ENCODE data around the gene JMY.

The JMY gene

DNA sequence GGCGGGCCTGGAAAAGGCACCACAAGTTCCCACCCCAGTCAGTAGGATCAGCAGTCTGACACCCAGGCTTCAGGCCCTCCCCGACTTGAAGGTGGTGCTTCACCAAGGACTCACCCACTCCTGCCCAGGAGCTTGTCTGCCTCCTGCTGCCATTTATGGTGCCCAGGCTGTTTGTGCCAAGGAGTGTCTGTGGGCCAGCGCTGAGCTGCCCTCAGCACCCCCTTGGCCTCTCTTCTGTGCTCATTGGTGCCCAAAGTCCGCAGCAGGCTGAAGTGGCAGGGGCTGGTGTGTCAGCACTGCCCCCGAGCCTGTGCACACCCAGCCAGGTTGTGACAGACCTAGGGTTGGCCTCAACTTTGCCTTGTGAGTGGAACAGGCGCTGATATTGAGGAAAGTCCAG lies 23.5 kb downstream of the JMY start:
- CTCF ChIA-PET, result no interaction called here
- POLR2A ChIA-PET, result interaction anchor here (0.8 kb wide), 1 partner anchor 254 kb away, joined by 3 read pairs; the partner anchor contains the start of gene HOMER1
- TF ChIP-seq SUZ12 (IDR thresholded peaks at IDR 0.05) (no peak), ARNT (IDR thresholded peaks at IDR 0.05) (no peak), ELF4 (IDR thresholded peaks at IDR 0.05) (no peak), L3MBTL2 (conservative IDR thresholded peaks at IDR 0.05) (no peak), LEF1 (IDR thresholded peaks at IDR 0.05; ENCODE audit: borderline replicate concordance) (no peak), SP1 (IDR thresholded peaks at IDR 0.05) (no peak), BHLHE40 (IDR thresholded peaks at IDR 0.05; ENCODE audit: borderline replicate concordance) (no peak), HDGF (IDR thresholded peaks at IDR 0.05; ENCODE audit: borderline replicate concordance) (no peak), FOXM1 (IDR thresholded peaks at IDR 0.05; ENCODE audit: borderline replicate concordance) (no peak), CTBP1 (IDR thresholded peaks at IDR 0.05; ENCODE audit: borderline replicate concordance) (no peak)
- TF ChIP-seq, protein P1, sequence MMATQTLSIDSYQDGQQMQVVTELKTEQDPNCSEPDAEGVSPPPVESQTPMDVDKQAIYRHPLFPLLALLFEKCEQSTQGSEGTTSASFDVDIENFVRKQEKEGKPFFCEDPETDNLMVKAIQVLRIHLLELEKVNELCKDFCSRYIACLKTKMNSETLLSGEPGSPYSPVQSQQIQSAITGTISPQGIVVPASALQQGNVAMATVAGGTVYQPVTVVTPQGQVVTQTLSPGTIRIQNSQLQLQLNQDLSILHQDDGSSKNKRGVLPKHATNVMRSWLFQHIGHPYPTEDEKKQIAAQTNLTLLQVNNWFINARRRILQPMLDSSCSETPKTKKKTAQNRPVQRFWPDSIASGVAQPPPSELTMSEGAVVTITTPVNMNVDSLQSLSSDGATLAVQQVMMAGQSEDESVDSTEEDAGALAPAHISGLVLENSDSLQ (IDR thresholded peaks at IDR 0.05), result no peak
- DNase-seq (ENCODE audit: extremely low spot score), result no peak

DNA sequence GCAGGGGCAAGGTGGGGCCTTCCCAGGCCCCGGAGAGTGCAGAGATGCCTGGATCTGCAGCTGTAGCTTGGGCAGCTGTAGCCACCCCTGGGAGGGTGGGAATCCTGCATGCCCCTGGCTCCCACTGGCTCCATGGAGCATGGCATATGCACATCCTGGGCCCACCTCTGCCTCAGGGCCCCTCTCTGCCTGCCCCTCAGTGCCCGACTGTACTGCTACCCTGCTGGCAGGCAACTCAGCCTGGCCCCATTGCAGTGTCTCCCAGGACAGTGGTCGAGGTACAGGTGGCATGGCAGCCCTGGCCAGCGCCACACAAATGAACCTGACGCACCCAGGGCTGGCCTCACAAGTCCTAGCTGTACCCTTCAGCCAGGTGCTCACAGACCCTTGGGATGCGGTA lies 23.9 kb downstream of the JMY start:
- CTCF ChIA-PET, result interaction anchor here (0.7 kb wide), 1 partner anchor 239 kb away, joined by 3 read pairs; no protein-coding TSS in a partner anchor
- POLR2A ChIA-PET, result no interaction called here
- no peak for DNase-seq (ENCODE audit: extremely low spot score)
- TF ChIP-seq, protein P1 (IDR thresholded peaks at IDR 0.05), result no peak
- no peak for TF ChIP-seq FOXM1 (IDR thresholded peaks at IDR 0.05; ENCODE audit: borderline replicate concordance)
- TF ChIP-seq FOXA1 (IDR thresholded peaks at IDR 0.05), result no peak
- no peak for TF ChIP-seq HDGF (IDR thresholded peaks at IDR 0.05; ENCODE audit: borderline replicate concordance)
- no peak for TF ChIP-seq ELF4 (IDR thresholded peaks at IDR 0.05)
- TF ChIP-seq ARNT (IDR thresholded peaks at IDR 0.05), result no peak
- no peak for TF ChIP-seq BHLHE40 (IDR thresholded peaks at IDR 0.05; ENCODE audit: borderline replicate concordance)
- no peak for TF ChIP-seq SUZ12 (IDR thresholded peaks at IDR 0.05)
- TF ChIP-seq ZNF384 (IDR thresholded peaks at IDR 0.05), result no peak
- no peak for TF ChIP-seq NFRKB (IDR thresholded peaks at IDR 0.05)
- no peak for TF ChIP-seq CTBP1 (IDR thresholded peaks at IDR 0.05; ENCODE audit: borderline replicate concordance)
- TF ChIP-seq FOXK2 (IDR thresholded peaks at IDR 0.05), result no peak
- no peak for TF ChIP-seq SP1 (IDR thresholded peaks at IDR 0.05)
- no peak for TF ChIP-seq LEF1 (IDR thresholded peaks at IDR 0.05; ENCODE audit: borderline replicate concordance)
- TF ChIP-seq TARDBP (IDR thresholded peaks at IDR 0.05), result no peak
- no peak for TF ChIP-seq L3MBTL2 (conservative IDR thresholded peaks at IDR 0.05)

DNA sequence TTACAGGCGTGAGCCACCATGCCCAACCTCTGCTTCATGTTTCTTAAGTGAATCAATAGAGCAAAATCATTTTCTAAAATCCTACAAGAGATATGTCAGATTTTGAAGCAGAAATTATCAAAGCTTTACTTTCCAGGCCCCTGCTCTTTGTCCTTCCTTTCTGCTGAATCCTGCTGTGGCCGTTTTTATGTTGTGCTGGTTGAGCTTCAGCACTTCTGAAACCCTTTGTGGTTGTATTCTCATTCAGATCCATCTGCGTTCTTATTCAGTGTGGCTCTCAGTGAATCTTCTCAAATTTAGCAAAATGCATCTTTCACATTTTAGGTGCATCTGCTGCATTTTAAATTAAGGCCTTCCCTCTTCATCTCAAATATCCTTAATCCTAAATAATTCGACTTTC lies 26.0 kb downstream of the JMY start:
- DNase-seq (ENCODE audit: extremely low spot score), result no peak
- ChIA-PET CTCF (no interaction called here), POLR2A (no interaction called here)
- TF ChIP-seq FOXM1 (IDR thresholded peaks at IDR 0.05; ENCODE audit: borderline replicate concordance) (no peak), FOXK2 (IDR thresholded peaks at IDR 0.05) (no peak), ELF4 (IDR thresholded peaks at IDR 0.05) (no peak), HDGF (IDR thresholded peaks at IDR 0.05; ENCODE audit: borderline replicate concordance) (no peak), CTBP1 (IDR thresholded peaks at IDR 0.05; ENCODE audit: borderline replicate concordance) (no peak), TARDBP (IDR thresholded peaks at IDR 0.05) (no peak), SUZ12 (IDR thresholded peaks at IDR 0.05) (no peak), NFRKB (IDR thresholded peaks at IDR 0.05) (no peak), ZNF384 (IDR thresholded peaks at IDR 0.05) (no peak), L3MBTL2 (conservative IDR thresholded peaks at IDR 0.05) (no peak), BHLHE40 (IDR thresholded peaks at IDR 0.05; ENCODE audit: borderline replicate concordance) (no peak), SP1 (IDR thresholded peaks at IDR 0.05) (no peak), ARNT (IDR thresholded peaks at IDR 0.05) (no peak), LEF1 (IDR thresholded peaks at IDR 0.05; ENCODE audit: borderline replicate concordance) (no peak), FOXA1 (IDR thresholded peaks at IDR 0.05) (no peak)
- TF ChIP-seq, protein P1 (IDR thresholded peaks at IDR 0.05), result no peak

DNA sequence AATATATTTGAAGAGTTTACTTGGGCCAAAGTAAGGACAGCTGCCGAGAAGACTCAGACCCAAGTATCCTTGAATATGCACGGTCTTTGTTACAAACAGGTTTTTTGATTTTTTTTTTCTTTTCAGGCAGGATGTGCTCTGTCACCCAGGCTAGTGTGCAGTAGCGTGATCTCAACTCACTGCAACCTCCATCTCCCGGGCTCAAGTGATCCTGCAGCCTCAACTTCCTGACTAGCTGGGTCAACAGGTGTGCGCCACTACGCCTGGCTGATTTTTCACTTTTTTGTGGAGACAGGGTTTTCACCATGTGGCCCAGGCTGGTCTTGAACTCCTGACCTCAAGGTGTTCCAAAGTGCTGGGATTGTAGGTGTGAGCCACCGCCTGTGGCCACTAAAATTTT lies 27.4 kb downstream of the JMY start:
- CTCF ChIA-PET, result no interaction called here

DNA sequence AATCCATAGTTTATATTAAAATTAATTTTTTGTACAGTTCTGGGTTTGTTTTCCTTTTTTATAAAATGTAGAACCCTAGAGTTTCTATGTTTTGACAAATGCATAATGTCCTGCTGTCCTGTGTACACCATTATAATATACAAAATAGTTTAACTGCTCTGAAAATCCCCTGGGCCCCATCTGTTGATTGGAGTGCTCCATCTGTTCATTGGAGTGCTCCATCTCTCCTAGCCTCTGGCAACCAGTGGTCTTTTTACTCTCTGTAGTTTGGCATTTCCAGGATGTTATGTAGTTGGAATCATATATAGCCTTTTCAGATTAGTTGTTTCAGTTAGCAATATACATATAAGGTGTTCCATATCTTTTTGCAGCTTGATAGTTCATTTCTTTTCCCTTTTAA lies 31.2 kb downstream of the JMY start:
- POLR2A ChIA-PET, result interaction anchor here (1.3 kb wide), 1 partner anchor 247 kb away, joined by 3 read pairs; the partner anchor contains the start of gene HOMER1
- CTCF ChIA-PET, result no interaction called here
- no peak for DNase-seq (ENCODE audit: extremely low spot score)
- TF ChIP-seq, protein P1 (IDR thresholded peaks at IDR 0.05), result no peak

More for the DNA sequence above, 27.4 kb downstream of the JMY start:
- POLR2A ChIA-PET, result no interaction called here
- TF ChIP-seq HDGF (IDR thresholded peaks at IDR 0.05; ENCODE audit: borderline replicate concordance), result no peak
- TF ChIP-seq NFRKB (IDR thresholded peaks at IDR 0.05), result no peak
- TF ChIP-seq ZNF384 (IDR thresholded peaks at IDR 0.05), result no peak
- no peak for TF ChIP-seq FOXK2 (IDR thresholded peaks at IDR 0.05)
- no peak for TF ChIP-seq BHLHE40 (IDR thresholded peaks at IDR 0.05; ENCODE audit: borderline replicate concordance)
- TF ChIP-seq LEF1 (IDR thresholded peaks at IDR 0.05; ENCODE audit: borderline replicate concordance), result no peak
- TF ChIP-seq ELF4 (IDR thresholded peaks at IDR 0.05), result no peak
- no peak for TF ChIP-seq ARNT (IDR thresholded peaks at IDR 0.05)
- TF ChIP-seq FOXM1 (IDR thresholded peaks at IDR 0.05; ENCODE audit: borderline replicate concordance), result no peak
- TF ChIP-seq, protein P1 (IDR thresholded peaks at IDR 0.05), result no peak
- no peak for TF ChIP-seq SP1 (IDR thresholded peaks at IDR 0.05)
- no peak for TF ChIP-seq CTBP1 (IDR thresholded peaks at IDR 0.05; ENCODE audit: borderline replicate concordance)
- no peak for TF ChIP-seq FOXA1 (IDR thresholded peaks at IDR 0.05)
- TF ChIP-seq TARDBP (IDR thresholded peaks at IDR 0.05), result no peak
- no peak for TF ChIP-seq L3MBTL2 (conservative IDR thresholded peaks at IDR 0.05)
- TF ChIP-seq SUZ12 (IDR thresholded peaks at IDR 0.05), result no peak
- no peak for DNase-seq (ENCODE audit: extremely low spot score)
